Smooth muscle cell (in vitro differentiated cells): ENCODE results near the gene TNFRSF21. TPM values are rescaled to one million over a fixed set of nuclear protein-coding genes. Genes with fewer than 3 reads are reported as not detected.

Experiments
- DNase-seq: peaks from one replicate; lab custom pipeline; 2025; ENCODE audit not compliant: unreplicated experiment; lab: John Stamatoyannopoulos, UW
- H2AFZ ChIP-seq: fragments of 200-600 bp; sonication (generic); 2 replicates; pipeline ENCODE4 v1.6.0; 2016; ENCODE audit warnings: antibody characterized with exemption, low read depth, mild to moderate bottlenecking
- H3F3A ChIP-seq: fragments of 200-600 bp; sonication (generic); 2 replicates; pipeline ENCODE4 v1.6.0; 2017; ENCODE audit warnings: antibody characterized with exemption, low read depth
- H3K27ac ChIP-seq: fragments of 200-600 bp; sonication (generic); 2 replicates; pipeline ENCODE4 v1.5.1; 2016; ENCODE audit warnings: low read depth, mild to moderate bottlenecking
- H3K27me3 ChIP-seq: fragments of 200-600 bp; sonication (generic); 2 replicates; pipeline ENCODE4 v1.6.1; 2016; ENCODE audit warnings: low read depth, mild to moderate bottlenecking
- H3K36me3 ChIP-seq: fragments of 200-600 bp; sonication (generic); 2 replicates; pipeline ENCODE4 v1.5.1; 2016; ENCODE audit warnings: low read depth
- H3K4me1 ChIP-seq: fragments of 200-600 bp; sonication (generic); 2 replicates; pipeline ENCODE4 v1.5.1; 2016; ENCODE audit warnings: low read depth
- H3K4me2 ChIP-seq: fragments of 200-600 bp; sonication (generic); 2 replicates; pipeline ENCODE4 v1.6.0; 2016; ENCODE audit warnings: mild to moderate bottlenecking
- H3K4me3 ChIP-seq: fragments of 200-600 bp; sonication (generic); 2 replicates; pipeline ENCODE4 v1.5.1; 2016; ENCODE audit warnings: mild to moderate bottlenecking
- H3K79me2 ChIP-seq: fragments of 200-600 bp; sonication (generic); 2 replicates; pipeline ENCODE4 v1.6.0; 2016; ENCODE audit warnings: low read depth, mild to moderate bottlenecking
- H3K9ac ChIP-seq: fragments of 200-600 bp; sonication (generic); 2 replicates; pipeline ENCODE4 v1.6.0; 2016; ENCODE audit warnings: low read depth
- H3K9me3 ChIP-seq: fragments of 200-600 bp; sonication (generic); replicated peaks from 2 replicates; pipeline ENCODE4 v1.5.1; 2016; ENCODE audit warnings: low read depth
- H4K20me1 ChIP-seq: fragments of 200-600 bp; sonication (generic); 2 replicates; pipeline ENCODE4 v1.6.0; 2016; ENCODE audit warnings: low read depth
- CTCF ChIP-seq: fragments of 200-600 bp; sonication (generic); IDR thresholded peaks from 2 replicates; pipeline ENCODE4 v1.5.1; 2017; ENCODE audit warnings: borderline replicate concordance, mild to moderate bottlenecking, antibody characterized with exemption; ENCODE audit not compliant: insufficient read depth, poor library complexity, severe bottlenecking
- WGBS: methylation state at CpG from one replicate; pipeline ENCODE4 v1.1.7; 2016; ENCODE audit warnings: low lambda C conversion rate; 5-methylcytosine and 5-hydroxymethylcytosine counted together
- polyA plus RNA-seq: library from polyadenylated mRNA; unstranded; fragments of >200 nt; fragmentation: Nextera tagmentation; extraction: Ambion mirVana; gene quantifications from 2 replicates; pipeline ENCODE4 v1.2.1, GENCODE V29; 2016
- total RNA-seq: library from RNA; depleted of rRNA; stranded (reverse); fragments of >200 nt; gene quantifications from 2 replicates; pipeline ENCODE4 v1.2.3, GENCODE V29; 2014

The TNFRSF21 gene
- total and polyA plus RNA-seq, 2 experiments from 2014 or later = 30.1 to 32.8 TPM

GRCh38 chr6:47288267-47289090, 21.2 kb downstream of the TNFRSF21 start:
- 86% methylated on average over 7 of the region's 7 CpGs for WGBS
- TF ChIP-seq CTCF = no peak
- peaks cover 4% of the 10 kb centered on the region for H3K36me3 ChIP-seq

DNA sequence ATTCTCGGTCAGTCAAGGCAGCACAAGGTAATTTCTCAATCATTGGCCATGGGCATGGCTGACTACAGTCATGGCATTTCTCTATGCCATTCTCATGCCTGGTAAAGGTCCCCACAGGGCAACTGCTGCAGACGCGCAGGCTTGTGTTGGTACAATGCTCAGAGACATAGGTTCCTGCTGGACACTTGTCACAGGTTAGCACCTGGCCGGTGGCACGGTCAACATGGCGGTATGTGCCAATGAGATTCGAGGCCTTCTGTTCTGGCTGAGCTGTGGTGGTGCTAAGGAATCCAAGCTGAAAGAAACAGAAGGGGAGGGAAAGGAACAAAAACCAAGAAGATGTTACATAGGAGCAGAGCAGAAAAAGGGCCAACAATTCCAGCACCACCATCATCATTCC, 23.4 kb downstream of the TNFRSF21 start:
- H3K79me2 ChIP-seq = peaks cover 47% of the 10 kb centered on the region
- H3K4me2 ChIP-seq = no peak overlapping the region
- no peak for TF ChIP-seq CTCF
- H4K20me1 ChIP-seq = no peaks in the 10 kb centered on the region
- H3K4me1 ChIP-seq = peaks cover 3% of the 10 kb centered on the region
- no peak overlapping the region for H3K27ac ChIP-seq
- H2AFZ ChIP-seq = no peak overlapping the region
- no peaks in the 10 kb centered on the region for H3F3A ChIP-seq
- peaks cover 4% of the 10 kb centered on the region for H3K36me3 ChIP-seq
- H3K9me3 ChIP-seq = no peaks in the 10 kb centered on the region
- H3K27me3 ChIP-seq = no peaks in the 10 kb centered on the region
- no peak for DNase-seq
- H3K4me3 ChIP-seq = no peak overlapping the region
- no peak overlapping the region for H3K9ac ChIP-seq
- WGBS = 96% methylated on average over 7 of the region's 7 CpGs

More at GRCh38 chr6:47288267-47289090, 21.2 kb downstream of the TNFRSF21 start:
- H3K4me3 ChIP-seq = no peak overlapping the region
- peaks cover 68% of the 10 kb centered on the region for H3K79me2 ChIP-seq
- no peak overlapping the region for H3K9ac ChIP-seq
- no peak overlapping the region for H2AFZ ChIP-seq
- peaks cover 3% of the 10 kb centered on the region for H3K4me1 ChIP-seq
- no peaks in the 10 kb centered on the region for H4K20me1 ChIP-seq
- H3K9me3 ChIP-seq = no peaks in the 10 kb centered on the region
- H3F3A ChIP-seq = no peaks in the 10 kb centered on the region
- H3K4me2 ChIP-seq = no peak overlapping the region
- no peak overlapping the region for H3K27ac ChIP-seq
- no peaks in the 10 kb centered on the region for H3K27me3 ChIP-seq
- no peak for DNase-seq

DNA sequence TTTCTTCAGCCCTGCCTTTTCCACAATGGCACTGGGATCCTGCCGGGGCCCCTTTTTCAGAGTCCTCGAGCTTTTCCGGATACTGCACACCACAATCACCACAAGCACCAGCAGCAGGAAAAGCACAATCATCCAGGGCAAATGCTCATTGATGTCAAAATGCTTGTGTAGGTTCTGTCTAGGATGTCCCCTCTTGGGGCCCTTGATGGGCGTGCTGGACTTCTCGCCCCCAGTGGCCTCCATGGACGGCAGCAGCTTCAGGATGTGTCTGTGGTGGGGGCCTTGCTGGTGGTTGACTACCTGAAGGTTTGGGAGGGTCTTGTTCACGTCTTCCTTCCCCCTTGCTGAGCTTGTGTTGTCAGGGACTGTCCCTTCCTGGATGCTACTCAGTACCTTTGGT, 25.7 kb downstream of the TNFRSF21 start:
- Histone ChIP-seq H3K27me3 (no peaks in the 10 kb centered on the region), H4K20me1 (no peaks in the 10 kb centered on the region), H3K36me3 (peaks cover 4% of the 10 kb centered on the region), H3K9ac (no peak overlapping the region), H3K27ac (no peak overlapping the region), H3K4me2 (no peak overlapping the region), H3K9me3 (no peaks in the 10 kb centered on the region), H3K4me3 (no peak overlapping the region), H3K79me2 (peaks cover 31% of the 10 kb centered on the region), H3K4me1 (peaks cover 13% of the 10 kb centered on the region), H2AFZ (no peak overlapping the region), H3F3A (no peaks in the 10 kb centered on the region)
- WGBS = 96% methylated on average over 7 of the region's 7 CpGs
- DNase-seq = no peak
- no peak for TF ChIP-seq CTCF

DNA sequence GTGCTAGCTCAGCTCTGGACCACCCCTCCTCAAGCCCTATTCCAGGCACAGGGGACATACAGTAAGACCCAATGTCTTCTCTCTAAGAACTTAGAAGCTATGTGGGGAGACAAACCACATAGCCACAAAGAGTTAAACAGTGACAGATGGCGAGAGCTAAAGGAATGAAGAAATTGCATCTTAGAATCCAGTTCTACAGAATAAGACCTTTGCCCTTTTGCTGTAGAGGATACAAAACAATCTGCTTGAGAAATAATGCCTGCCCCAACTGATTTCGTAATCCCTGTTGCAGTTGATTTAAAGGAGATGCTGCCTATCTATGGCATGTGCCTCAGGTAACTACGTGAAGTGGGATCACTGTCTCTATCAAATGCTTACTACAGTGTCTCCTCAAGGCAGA, 31.2 kb downstream of the TNFRSF21 start:
- Histone ChIP-seq H3K79me2 (peaks cover 30% of the 10 kb centered on the region), H2AFZ (no peak overlapping the region), H4K20me1 (peaks cover 6% of the 10 kb centered on the region), H3K9ac (no peak overlapping the region), H3K4me3 (no peak overlapping the region), H3K27ac (no peak overlapping the region), H3K36me3 (no peaks in the 10 kb centered on the region), H3K4me1 (peaks cover 13% of the 10 kb centered on the region), H3K27me3 (no peaks in the 10 kb centered on the region), H3K4me2 (no peak overlapping the region), H3K9me3 (no peaks in the 10 kb centered on the region), H3F3A (no peaks in the 10 kb centered on the region)
- TF ChIP-seq CTCF = no peak
- WGBS = 83% methylated on average over 3 of the region's 3 CpGs
- DNase-seq = no peak
